ENCODE data around the gene RAB26.
A peak's percentile ranks its signal among the peaks of the same experiment; 100 is the strongest.
"Not testable (repeated sequence)": the region's sequence is repeated elsewhere in the genome, so short reads cannot be mapped to it uniquely, and the experiment has no call there.

Gene RAB26

GRCh38 chr16:2195322-2196161 lies 47.1 kb downstream of the RAB26 start:
- no peak for DNase-seq

GRCh38 chr16:2196162-2196980 lies 47.9 kb downstream of the RAB26 start, which contains the start of gene CASKIN1:
TSS of gene CASKIN1 (minus strand) at chr16:2196605. CDS start at chr16:2196432, 173 bp downstream.
- peak in 2 of 58 donors; percentile 14 to 21 for DNase-seq

GRCh38 chr16:2196981-2197511 lies 48.6 kb downstream of the RAB26 start:
- no peak for DNase-seq

- no peak for DNase-seq
These were observed 49.3 kb downstream of the RAB26 start for GRCh38 chr16:2197765-2198164.

GRCh38 chr16:2198283-2198682 lies 49.9 kb downstream of the RAB26 start:
- no peak for DNase-seq

- no peak for DNase-seq
These were observed 50.7 kb downstream of the RAB26 start for GRCh38 chr16:2199095-2199494.

GRCh38 chr16:2199621-2200139 lies 51.3 kb downstream of the RAB26 start:
- no peak for DNase-seq

- DNase-seq: no peak
These were observed 51.9 kb downstream of the RAB26 start for GRCh38 chr16:2200313-2200712.

- not testable (repeated sequence) for DNase-seq
These were observed 54.8 kb downstream of the RAB26 start for GRCh38 chr16:2203119-2203688.

Data from anterior cingulate cortex (tissue), 58 donors.